Measurements from ENCODE around the gene PSMB7.

The PSMB7 gene

DNA sequence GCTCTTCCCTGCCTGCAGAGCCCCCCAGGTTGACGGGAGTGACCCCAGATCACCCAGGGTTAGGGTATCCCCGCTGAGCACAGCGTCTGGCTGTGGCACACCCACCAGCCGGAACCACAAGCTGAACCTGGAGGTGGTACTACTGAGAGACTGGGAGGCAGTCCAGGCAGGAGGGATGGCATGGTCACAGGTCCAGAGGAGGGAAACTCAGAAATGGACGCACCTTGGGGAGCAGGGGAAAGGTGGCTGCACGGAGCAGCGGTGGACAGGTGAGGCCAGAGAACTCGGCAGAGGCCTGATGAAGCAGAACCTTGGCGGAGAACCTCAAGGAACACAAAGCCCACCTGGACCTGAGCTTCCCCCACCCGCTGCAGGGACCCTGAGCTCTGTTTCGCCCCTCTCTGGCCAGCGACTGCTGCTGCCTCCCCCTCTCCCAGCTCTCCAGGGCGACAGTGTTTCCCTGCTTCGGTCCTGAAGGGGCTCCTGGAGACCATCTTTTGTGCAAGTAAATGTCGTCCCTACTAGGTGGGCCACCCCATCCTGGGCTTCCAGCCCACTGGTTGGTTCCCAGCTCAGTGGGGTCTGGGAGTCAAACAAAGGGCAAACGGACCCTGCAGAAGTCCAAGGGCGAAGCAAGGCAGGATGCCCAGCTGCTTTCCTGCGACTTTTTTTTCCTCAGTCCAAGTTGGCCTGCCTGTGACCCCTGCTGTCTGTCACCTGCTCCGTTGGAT, 35.9 kb upstream of the PSMB7 start:
- no peak for TF ChIP-seq CTCF (IDR thresholded peaks at IDR 0.05; ENCODE audit: control insufficient read depth, extremely low read depth, insufficient read depth)
- no peak for DNase-seq (ENCODE audit: low read depth)
- H3K4me3 ChIP-seq (ENCODE audit: low read depth, low read length) = no peak overlapping the region

DNA sequence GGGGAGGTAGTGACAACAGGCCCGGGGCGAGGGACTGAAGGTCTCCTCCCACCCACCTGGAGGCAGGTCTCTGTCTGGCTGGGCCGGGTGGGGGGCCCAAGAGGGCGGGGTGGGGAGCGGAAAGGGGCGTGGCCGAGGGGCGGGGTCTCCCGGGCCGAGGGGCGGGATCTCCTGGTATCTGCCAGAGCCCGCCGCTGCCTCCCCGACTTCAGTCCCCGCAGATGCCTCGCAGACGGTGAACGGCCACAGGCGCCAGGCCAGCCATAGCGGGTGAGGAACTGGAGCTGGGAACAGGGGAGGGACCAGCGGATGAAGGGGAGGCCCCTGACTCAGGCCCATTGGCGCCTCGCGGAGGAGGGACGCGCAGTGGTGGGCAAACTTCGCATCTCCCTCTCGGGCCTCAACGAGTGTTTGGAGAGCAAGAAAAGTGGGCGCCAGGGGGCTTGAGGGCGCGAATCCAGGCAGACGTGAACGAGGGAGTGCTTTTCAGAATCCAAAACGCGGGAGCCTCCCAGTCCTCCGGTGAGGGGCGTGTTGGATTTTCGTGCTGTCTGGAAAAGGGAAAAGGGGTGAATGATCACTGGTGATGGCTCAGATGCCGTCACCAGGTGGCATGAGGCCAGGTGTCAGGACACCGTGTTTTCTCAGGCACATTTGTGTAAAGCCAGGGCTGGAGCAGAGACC, 35.1 kb upstream of the PSMB7 start, which contains the start of gene ADGRD2:
TSS of gene ADGRD2 (plus strand) at position 211 of the 684 bp plus-strand sequence. CDS start 1,216 bp downstream, outside the sequence.
- no peak within 1 kb of the TSS for H3K4me3 ChIP-seq (ENCODE audit: low read depth, low read length)
- TF ChIP-seq CTCF (IDR thresholded peaks at IDR 0.05; ENCODE audit: control insufficient read depth, extremely low read depth, insufficient read depth) = no peak
- DNase-seq (ENCODE audit: low read depth) = no peak

GRCh38 chr9:124449381-124450151, 34.3 kb upstream of the PSMB7 start:
- DNase-seq (ENCODE audit: low read depth) = no peak
- TF ChIP-seq CTCF (IDR thresholded peaks at IDR 0.05; ENCODE audit: control insufficient read depth, extremely low read depth, insufficient read depth) = no peak
- H3K4me3 ChIP-seq (ENCODE audit: low read depth, low read length) = no peak overlapping the region

- DNase-seq (ENCODE audit: low read depth) = no peak
- no peak for TF ChIP-seq CTCF (IDR thresholded peaks at IDR 0.05; ENCODE audit: control insufficient read depth, extremely low read depth, insufficient read depth)
- no peak overlapping the region for H3K4me3 ChIP-seq (ENCODE audit: low read depth, low read length)
Observed at GRCh38 chr9:124448019-124448418, 32.8 kb upstream of the PSMB7 start.

GRCh38 chr9:124447297-124447661, 32.0 kb upstream of the PSMB7 start:
- H3K4me3 ChIP-seq (ENCODE audit: low read depth, low read length) = no peak overlapping the region
- no peak for DNase-seq (ENCODE audit: low read depth)
- no peak for TF ChIP-seq CTCF (IDR thresholded peaks at IDR 0.05; ENCODE audit: control insufficient read depth, extremely low read depth, insufficient read depth)

DNA sequence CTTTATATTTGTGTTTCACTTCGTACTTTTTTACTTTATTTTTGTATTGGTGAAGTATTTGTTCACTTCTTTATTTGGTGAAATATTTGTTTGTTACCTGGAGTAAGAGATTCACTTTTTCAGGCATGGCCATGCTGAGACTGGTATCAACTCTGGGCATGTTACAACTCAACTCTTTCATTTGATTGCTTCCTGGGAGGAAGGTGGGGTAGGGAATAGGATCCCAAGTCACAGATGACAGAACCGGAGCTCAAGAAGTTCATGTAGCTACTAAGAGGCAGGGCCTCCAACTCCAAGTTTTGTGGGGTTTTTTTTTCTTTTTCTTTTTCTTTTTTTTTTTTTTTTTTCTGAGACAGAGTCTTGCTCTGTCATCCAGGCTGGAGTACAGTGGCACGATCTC, 28.9 kb upstream of the PSMB7 start:
- DNase-seq (ENCODE audit: low read depth) = no peak
- TF ChIP-seq CTCF (IDR thresholded peaks at IDR 0.05; ENCODE audit: control insufficient read depth, extremely low read depth, insufficient read depth) = no peak
- H3K4me3 ChIP-seq (ENCODE audit: low read depth, low read length) = no peak overlapping the region

Measured in LNCaP clone FGC (cell line).